Stimulated activated CD4-positive, alpha-beta T cell treated with anti-CD3 and anti-CD28 coated beads, Interleukin-12 subunit alpha, Interleukin-12 subunit beta, amount 100 ng/mL, for 24 hours (primary cell): ENCODE measurements around the gene CACYBP.
A peak's percentile ranks its signal among the peaks of the same experiment; 100 is the strongest.

ENCODE experiments used
- DNase-seq, 2 experiments: peaks; one replicate each; pipeline ENCODE4 v3.0.0-alpha.2; 2020; ENCODE audit warnings: low read depth in 2 of 2

The CACYBP gene

GRCh38 chr1:174971902-174972301, 27.8 kb upstream of the CACYBP start:
- no peak for DNase-seq

DNA sequence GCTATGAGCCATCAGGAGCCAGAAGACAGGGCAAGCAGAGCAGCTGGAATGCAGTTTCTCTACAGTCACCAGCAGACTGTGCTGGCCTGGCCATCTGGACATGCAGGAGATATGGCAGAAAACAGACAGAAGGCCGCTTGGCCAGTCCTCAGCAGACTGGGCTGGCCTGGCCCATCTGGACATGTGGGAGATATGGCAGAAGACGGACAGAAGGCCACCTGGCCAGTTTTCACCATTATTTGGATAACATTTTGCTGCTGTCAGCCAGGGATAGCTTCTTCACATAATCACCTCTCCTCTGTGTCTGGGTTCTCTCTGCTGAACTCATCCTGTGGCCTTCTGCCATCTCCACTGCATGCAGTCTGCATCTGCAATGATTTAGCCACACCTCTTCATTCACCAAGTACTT, 25.0 kb upstream of the CACYBP start:
- no peak for DNase-seq

DNA sequence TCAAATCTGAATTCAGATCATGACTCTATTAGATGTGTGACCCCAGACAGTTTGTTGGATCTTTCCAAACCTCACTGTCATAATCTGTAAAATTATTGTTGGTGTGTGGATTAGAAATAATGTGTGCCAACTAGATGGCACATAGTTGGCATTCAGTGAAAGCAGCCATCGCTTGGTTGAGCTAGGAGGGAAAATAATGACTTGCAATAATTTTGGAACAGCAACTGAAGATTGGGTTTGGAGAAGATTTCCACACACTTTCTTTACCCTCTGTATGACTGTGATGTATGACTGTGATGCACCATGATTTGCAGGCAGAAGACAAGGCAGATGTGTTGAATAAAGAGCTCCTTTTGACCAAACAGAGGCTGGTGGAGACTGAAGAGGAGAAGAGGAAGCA, 24.0 kb upstream of the CACYBP start:
- no peak for DNase-seq

DNA sequence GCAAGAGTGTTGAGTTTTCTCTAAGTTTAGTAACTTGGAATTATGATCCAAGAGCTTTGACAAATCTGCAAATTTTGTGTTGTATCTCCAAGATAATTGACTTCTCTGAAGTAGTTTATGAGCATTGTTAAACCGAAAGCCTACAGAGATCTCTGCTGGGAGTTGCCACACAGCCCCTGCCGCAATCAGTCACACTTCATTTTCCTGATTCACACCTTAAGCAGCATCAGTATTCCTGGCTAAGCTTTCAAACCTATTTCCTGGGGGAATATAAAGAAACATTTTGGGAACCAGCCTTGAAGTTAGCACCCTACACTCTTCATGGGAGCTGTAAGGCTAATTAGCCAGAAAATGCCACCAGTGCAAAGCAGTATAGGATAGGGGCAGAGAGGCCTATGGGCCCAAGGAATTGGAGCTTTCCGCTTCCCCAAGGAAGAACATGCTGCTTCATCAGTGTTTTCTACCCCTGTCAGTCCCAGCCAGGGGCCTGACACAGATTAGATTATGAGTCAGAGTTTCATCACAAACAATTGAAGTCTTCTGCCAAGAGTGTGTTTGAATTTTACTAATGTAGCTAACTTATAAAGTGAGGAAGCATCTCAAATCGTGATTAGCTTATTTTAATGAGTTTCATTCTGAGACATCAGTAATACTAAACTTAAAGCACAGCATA, 23.2 kb upstream of the CACYBP start:
- no peak for DNase-seq

DNA sequence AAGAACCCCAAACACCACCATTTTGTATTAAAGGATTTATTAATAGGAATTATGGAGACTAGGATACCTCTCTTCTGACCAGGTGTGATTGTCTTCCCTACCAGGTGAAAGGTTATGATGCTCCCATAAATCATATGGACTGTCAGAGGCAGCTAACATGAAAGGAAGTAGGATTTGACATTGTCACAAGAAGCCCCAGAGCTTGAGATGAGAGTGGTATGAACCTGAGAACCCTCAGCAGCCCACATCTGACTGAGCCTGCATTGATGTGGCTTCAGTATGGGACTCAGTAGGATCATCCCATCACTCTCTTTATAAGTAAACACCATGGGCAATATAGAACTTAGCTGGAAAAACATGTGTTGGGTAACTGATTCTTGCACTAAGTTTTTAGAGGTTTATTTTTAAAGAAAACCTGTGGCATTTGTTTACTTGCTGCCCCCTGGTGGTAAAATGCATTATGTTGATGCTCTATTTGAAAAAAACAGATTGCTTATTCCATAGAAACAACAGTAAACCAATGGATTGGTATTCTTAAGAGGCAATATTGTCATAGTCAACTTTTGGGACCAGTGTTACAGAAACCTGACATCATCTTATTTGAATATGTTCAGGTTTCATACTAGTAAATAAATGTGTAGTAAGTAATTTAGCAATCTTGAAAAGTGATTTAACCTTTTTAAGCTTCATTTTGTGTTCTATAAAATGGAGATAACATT, 16.6 kb upstream of the CACYBP start:
- no peak for DNase-seq

- no peak for DNase-seq
Measured at GRCh38 chr1:174984952-174985351, 14.8 kb upstream of the CACYBP start.

- DNase-seq: no peak
Measured at GRCh38 chr1:174988539-174988938, 11.2 kb upstream of the CACYBP start.

- DNase-seq: no peak
Measured at GRCh38 chr1:174988986-174989385, 10.8 kb upstream of the CACYBP start.

DNA sequence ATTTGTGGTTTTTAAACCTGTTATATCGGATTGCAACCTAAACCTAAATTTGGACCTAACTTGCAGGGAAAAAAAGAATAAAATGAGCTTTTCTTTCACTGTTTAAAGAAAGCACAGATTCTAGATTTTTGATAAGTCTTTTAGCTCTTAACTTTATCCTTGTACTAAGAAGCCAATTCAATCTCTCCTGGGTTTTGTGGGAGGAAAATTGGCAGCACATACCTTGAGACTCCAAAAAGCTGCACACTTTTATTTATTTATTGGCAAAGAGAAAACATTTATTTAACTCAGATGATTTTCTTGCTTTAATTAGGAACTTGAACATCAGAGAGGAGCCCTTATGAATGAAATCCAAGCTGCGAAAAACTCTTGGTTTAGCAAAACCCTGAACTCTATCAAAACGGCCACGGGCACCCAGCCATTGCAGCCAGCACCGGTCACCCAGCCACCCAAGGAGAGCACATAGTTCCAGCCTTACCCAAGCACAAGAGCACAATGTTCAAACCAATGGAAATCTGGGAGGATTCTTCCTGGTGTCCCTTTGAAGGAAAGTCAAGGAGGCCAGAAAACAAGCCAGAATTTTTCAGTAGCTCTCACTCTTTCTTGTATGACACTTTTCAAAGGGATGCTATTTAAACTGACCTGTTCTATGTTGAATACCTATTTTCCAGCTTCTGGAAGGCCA, 10.1 kb upstream of the CACYBP start:
- DNase-seq: no peak

GRCh38 chr1:174990382-174990999, 9.3 kb upstream of the CACYBP start:
- no peak for DNase-seq

GRCh38 chr1:174991473-174991872, 8.3 kb upstream of the CACYBP start:
- no peak for DNase-seq

GRCh38 chr1:174995121-174995520, 4.6 kb upstream of the CACYBP start:
- no peak for DNase-seq

DNA sequence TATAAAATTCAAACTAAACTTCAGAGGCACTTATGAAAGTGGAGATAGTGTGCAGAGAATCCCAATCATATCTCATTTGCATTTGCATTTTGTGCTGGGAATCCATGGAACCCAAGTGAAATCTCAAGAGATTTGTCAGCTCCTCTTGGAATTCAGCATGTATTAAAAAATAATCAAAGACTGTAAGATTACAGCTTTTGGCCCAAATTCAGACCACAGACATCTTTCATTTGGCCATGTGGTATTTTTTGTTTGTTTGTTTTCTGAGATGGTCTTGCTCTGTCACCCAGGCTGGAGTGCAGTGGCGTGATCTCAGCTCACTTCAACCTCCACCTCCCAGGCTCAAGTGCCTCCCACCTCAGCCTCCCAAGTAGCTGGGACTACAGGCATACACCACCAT, 3.8 kb upstream of the CACYBP start:
- DNase-seq: no peak

DNA sequence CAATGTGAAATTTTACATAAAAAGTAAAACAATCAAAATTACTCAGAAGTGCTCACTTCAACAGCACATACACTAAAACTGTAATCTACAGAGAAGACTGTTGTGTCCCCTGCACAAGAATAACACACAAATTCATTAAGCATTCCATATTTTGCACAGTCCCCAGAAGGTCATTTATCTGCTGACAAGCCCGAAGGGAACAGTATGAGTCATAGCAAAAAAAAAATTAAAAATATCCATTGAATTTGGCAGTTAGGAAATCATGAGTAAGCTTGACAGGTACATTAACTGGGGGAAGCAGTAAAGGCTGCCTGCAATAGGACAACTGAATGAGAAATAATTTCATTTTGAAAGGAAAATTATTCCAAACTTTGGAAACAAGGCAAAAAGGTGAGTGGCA, 3.3 kb upstream of the CACYBP start:
- DNase-seq: no peak

DNA sequence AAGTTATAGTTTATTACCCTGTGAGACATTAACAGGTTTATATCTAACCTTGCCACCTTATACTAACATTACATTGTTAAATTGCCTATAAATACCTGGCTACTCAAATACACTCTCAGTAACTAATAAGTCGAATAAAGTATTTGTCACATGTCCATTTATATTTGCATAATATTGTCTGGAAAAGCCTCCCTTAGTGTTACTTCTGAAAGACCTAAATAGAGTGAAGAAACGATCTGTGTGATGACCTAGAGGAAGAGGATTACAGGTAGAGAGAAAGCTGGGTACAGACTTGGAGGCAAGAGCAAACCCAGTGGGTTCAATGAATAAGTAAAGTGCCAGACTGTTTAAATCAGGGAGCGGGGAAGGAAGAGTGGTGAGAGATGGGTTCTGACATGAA, 2.7 kb upstream of the CACYBP start:
- DNase-seq: no peak

DNA sequence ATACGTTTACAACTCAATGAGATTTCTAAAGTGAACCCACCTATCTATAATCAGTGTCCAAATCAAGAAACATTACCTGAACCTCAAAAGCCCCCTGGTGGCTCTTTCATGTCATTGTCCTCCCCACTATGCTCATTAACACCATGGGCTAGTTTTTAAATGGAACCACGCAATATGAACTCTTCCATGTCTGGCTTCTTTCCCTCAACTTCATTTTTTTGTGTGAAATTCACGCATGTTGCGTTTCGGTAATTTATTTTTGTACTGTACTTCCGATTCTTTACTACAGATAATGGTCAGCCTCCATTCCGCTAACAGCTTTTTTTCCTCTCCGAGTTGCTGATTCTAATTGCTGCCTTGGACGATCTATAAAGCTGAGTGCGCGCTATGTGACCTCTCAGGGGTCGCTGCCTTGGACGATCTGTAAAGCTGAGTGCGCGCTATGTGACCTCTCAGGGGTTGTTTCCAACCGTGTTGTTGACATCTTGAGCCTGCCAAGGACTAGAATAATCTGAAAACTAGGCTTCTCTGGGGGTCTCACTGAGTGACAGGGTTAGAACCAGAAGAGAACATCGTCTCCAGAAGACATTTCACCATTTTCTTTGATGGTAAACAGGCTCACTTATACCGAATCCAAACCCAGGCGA, 1.1 kb upstream of the CACYBP start:
- DNase-seq: no peak

DNA sequence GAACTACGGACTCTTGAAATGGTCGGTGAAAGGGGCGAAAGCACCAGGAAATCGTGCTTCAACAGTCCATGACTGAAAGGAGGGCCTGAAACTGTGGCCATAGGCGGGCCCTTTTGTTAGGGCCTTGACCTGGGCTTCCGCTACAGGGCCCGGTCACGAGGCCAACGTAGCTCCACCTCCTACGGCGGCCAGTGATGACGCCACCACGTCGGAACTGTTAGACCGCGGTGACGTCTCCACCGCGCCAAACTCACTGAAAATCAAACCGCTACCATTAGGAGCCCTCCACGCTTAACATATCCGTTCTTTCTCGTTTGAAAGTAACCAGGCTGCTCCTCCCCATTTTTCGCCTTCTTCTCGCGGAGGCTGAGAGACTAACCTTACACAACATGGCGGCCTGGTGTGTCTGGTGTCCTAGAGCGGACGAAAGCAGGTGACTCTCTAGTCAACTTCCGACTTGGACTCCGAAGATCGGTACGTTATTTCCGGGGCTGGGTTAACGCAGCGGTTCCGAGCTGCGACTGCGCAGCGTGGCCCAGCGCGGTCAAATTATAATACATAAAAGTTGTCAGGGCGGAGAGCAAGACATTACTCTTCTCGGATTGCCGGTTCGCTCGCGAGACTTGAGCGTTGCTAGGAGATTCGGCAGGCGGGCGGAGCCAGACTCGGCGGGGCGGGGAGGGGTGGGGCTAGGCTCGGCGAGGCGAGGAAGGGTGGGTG, 371 bp upstream of the CACYBP start:
- peak; percentile 75 to 96 for DNase-seq

- DNase-seq: no peak
Measured at GRCh38 chr1:175000697-175001187, 995 bp downstream of the CACYBP start.

- DNase-seq: no peak
Measured at GRCh38 chr1:175002910-175003517, 3.3 kb downstream of the CACYBP start.

GRCh38 chr1:175003521-175003920, 3.8 kb downstream of the CACYBP start:
- DNase-seq: no peak
